HG03439 (cell line): ENCODE results near the gene SEPTIN8.
A peak's percentile ranks its signal among the peaks of the same experiment; 100 is the strongest.

Experiments
- ATAC-seq: cut with Tn5 transposase; IDR thresholded peaks from one replicate; pipeline ENCODE4 v1.9.1; 2021; ENCODE audit warnings: mild to moderate bottlenecking, moderate library complexity; ENCODE audit not compliant: unreplicated experiment

SEPTIN8 gene

GRCh38 chr5:132785365-132785764, 8.3 kb upstream of the SEPTIN8 start:
- no peak for ATAC-seq

DNA sequence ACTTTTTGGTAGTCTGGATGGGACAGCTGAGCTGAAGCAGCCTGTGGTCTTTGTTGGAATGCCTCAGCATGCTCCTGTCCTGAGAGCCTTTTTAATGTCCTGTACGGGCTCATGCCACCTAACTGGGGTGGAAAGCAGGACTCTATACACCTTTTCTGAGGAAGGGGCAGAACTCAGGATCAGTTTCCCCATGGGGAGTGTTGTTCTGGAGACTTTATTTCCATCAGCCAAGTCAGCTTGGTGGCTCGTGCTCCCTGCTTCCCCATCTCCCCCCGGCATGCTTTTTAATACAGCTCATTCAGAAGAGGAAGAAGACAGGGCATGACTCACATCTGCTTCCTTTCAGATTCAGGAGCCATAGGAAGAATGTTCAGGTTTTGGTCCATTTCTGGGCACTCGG, 5.1 kb upstream of the SEPTIN8 start:
- no peak for ATAC-seq

GRCh38 chr5:132781029-132781428, 4.0 kb upstream of the SEPTIN8 start:
- no peak for ATAC-seq

DNA sequence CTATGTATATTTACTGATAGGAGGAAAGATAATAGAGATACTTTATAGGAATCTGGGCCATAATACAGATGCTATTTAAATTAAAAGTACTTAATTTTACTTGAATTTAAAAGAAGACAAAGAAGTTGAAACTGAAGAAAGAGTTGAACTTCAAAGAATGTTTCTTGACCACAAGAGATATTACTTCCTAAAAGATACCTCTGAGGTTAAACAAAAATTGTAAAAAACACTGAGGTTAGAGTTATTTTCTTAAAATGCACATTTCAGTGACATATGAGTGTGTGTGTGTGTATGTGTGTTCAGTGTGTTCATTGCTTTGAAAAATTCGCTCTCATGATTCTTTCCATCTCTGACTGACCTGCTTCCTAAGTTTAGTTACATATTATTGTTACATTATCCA, 3.5 kb upstream of the SEPTIN8 start:
- ATAC-seq = no peak

DNA sequence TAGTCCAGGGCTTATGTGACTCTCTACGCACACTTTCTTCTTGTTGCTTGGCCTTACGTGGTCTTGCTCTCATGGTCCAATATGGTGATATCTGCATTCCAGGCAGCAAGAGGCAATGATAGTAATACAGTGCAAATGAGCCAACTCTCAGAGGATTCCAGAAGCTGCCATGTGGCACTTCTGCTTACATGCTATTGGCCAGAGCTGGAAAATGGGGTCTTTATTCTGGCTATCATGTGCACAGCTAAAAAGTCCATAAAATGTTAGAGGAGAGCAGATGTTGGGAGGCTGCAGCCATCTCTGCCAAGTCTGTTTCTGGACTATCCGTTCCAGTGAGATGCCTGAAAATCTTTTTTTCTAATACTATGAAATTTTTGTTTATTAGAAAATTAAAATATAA, 2.9 kb upstream of the SEPTIN8 start:
- ATAC-seq = no peak

GRCh38 chr5:132778856-132779255, 1.8 kb upstream of the SEPTIN8 start:
- no peak for ATAC-seq

DNA sequence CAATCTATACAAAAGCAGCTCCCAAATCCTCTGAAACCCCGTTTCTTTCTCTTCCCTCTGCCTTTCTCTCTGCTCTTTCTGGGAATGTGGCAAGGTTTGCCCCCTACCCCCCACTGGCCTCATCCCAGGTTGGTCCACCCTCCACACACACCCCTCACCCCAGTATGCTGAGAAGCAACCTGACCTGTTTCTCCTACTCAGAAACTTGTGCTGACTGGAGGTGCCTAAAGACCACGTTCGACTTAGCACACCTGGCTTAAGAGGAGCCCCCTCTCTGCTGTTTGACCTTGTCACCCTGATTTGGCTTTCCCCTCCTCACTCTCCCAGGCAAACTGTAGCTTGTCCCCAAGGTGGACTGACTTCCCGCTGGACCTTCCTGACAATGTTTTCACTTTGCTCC, 1.1 kb upstream of the SEPTIN8 start:
- ATAC-seq = no peak

GRCh38 chr5:132776938-132777208, 166 bp downstream of the SEPTIN8 start:
- peak; percentile 30 for ATAC-seq

DNA sequence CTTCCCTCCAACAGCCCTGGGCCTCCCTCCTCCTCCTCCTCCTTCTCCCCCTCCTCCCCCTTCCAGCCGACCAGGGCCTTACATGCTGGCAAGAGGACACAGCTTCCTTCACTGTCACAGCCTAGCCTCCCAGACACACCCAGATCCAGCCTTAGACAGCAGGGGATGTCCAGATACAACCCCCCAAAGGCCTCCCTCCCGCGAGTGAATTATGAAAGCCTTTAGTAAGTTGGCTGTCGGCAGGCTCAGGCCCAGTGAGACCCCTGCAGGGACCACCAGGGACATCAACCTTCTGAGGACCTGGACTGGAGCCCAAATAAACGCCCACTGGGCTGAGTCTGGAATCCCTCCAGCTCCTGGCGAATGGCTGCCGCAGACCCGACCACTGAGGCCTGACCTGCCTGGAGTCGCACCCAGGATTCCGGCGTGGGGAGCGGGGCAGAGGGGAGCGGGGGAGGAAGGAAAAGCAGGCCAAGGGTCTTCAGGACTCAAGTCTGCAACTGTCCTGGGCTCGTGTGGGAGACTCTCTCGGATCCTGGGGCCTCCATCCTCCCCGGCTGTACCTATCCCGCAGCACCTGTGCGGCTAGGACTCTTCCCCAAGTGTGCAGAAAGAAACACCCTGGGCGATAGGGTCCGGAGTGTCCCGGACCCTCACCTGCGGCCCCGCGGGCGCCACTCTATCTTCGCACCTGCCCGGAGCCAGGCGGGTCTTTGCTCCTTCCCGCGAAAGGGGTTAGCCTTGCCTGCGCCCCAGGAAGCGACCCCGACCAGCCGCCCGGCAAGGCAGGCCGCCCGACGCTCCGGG, 705 bp downstream of the SEPTIN8 start:
- no peak for ATAC-seq

DNA sequence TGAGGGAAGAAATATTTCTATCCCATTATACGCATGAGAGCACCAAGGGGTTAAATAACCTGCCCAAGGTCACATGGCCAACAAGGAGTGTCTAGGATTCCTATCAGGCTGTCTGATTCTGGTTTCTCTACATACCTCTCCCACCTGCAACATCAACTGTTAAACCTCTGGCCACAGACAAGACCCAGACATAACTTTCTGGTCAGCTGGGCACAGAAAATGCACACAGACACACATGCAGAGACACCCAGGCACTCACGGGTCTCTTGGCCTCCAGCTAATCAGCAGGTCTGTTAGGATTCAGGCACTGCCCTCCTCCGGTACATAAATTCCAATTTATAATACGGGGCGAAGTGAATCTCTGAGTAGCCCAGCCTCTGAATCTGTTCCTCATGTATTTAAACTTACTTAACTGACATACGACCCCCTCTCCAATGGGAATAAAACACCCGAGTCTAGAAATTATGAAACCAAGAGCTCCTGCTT, 1.5 kb downstream of the SEPTIN8 start:
- ATAC-seq = no peak

GRCh38 chr5:132774896-132775295, 2.1 kb downstream of the SEPTIN8 start:
- ATAC-seq = no peak

DNA sequence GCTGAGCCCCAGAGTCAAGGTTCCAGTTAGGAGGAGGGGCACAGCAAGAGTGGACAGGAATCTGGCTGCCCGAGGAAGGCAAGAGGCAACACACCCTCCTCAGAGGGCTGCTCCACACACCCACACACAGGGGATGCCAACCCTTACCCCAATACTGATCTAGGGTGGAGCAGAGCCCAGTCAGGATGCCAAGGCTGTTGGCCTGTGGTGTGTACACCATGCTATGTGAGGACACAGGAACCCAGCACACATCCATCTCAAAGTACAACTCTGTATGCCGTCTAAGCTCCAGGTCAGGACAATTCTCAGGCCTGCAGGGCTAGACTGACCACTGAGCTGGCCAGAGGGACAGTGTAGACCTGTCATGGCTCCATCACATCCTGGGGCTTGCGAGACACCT, 2.6 kb downstream of the SEPTIN8 start:
- ATAC-seq = no peak

DNA sequence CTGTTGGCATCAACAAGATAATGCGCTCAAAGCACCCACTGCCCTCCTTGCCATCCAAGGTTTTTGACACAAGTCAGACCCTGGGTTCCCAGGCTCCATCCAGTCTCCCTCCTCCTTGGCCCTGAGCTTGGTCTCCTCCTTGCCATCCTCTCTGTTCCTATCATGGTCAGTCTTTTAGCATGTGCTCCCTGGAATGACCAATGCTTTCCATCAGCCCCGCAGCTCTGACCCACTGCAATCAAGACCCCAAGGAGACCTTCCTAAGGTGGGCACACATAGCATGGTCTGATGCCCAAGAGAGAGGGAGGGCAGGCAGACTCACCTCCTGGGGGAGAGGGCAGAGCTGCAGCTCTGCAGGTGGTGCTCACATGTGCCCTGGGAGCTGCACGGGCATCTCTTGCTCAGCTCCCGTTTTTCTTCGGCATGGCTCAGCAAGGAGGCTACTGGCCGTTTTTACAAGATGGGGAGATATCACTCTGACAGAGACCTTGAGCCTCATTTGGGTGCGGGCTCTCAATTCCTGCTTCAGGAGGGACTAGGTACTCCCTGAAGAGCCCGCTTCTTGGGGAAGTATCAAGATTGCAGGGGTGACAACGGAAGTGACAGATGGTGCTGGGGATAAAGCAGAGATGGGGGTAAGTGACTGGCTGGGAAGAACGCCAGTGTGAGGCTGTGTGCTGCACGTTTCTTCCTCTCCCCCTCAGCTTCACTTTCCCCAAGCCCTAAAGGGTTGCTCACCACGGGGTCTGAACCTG, 3.3 kb downstream of the SEPTIN8 start:
- no peak for ATAC-seq

GRCh38 chr5:132773114-132773513, 3.9 kb downstream of the SEPTIN8 start:
- ATAC-seq = no peak

DNA sequence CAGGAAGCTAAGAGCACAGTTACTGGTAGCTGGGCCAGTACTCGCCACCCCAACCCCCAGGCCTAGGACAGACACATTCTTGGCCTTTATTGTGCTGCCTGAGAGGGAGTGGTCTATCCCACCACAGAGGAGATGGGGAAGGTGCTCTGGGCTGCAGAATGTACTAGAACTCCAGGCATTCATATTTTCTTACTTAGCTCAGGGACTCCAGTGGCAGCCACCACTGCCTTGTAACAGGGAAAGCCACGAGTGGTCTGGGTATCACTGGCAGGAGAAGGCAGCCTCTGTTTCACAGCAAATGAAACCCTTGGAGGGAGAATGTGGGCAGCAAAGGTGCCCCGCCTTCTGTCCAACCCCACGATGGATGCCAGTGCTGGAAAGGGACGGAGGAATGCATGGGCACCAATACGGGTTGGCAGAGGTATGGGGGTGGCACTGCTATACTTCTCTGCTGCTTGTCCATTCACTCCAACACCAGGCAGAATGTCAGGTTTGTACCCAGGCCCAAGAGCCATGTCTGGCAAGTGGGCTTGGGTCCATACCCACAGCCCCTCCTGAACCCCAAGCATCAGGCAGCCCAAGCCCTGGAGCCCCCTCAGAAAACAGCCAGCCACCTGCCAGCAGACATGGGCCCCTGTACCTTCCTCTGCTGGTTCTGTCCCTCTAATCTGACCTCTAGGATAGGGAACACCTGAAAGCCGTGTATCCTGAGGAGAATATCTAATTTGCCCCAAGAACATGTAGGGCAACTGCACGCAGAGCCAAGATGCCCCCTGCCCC, 4.6 kb downstream of the SEPTIN8 start:
- no peak for ATAC-seq

GRCh38 chr5:132771503-132771998, 5.5 kb downstream of the SEPTIN8 start:
- no peak for ATAC-seq

DNA sequence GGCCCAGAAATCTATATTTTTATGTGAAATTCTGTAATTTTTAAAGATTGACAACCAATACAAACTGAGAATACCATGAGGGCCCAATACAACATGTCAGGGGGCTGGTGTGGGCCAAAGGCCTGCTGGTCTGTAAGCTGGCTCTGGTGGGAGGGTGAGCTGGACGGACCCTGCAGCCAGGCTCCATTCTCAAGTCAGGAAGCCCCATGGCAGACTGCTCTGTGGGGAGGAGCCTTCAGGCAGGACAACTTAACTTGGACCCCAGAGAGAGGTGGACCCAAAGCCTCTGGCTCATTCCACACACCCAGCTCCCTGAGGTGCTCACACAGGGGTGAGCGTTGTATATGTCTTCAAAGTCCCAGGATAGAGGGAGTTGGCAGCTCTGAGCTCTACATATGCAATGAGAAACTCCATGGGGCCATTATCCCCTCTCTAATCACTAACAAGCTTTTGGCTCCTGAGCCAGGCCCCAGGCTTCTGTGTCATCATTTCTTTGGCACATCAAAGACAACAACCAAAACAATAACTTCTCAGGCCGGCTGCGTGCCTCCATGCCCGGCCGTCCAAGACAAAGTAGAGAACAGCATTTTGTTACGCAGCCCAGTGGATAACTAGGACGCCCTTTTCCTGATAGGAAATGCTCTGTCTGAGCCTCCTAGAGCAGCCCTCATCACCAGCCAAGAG, 6.4 kb downstream of the SEPTIN8 start:
- ATAC-seq = no peak

GRCh38 chr5:132768485-132768868, 8.6 kb downstream of the SEPTIN8 start:
- no peak for ATAC-seq

DNA sequence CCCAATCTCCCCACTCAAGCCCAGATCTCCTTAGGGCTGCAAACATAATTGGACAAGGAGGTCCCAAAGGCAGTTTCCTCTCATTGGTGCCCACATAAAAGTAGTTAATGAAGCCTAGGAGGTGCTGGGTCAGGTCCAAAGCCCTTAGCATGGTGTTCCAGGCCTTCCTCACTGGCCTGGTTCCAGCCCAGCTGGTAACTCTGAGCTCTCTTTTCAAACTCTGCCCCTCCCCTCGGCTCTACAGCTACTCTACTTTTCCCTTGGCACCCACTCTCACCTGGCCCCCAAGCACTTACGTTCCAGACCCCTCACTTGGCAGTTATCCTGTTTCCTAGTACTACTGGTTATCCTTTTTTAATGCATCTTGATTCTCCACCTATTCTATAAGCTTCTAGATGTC, 9.9 kb downstream of the SEPTIN8 start:
- ATAC-seq = no peak

DNA sequence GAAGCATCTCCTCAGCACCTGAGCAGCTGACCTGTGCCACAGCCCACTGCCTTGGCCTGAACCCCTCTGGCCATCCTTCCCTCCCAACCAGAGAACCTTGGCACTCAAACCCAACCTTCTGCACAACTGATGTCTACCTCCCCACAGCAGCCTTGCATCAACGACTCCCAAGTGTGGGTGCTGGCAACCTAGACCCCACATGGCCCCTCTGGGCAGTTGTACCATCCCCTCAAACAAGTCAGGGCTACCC, 10.3 kb downstream of the SEPTIN8 start:
- ATAC-seq = no peak
